CD4-positive, alpha-beta T cell treated with Interleukin-4 for 1 hour (primary cell): ENCODE measurements around the gene IGSF21.

Experiments
- DNase-seq, 2 donors: peaks; one replicate each; pipeline ENCODE4 v3.0.0-alpha.2; 2020 to 2022

Gene IGSF21

DNA sequence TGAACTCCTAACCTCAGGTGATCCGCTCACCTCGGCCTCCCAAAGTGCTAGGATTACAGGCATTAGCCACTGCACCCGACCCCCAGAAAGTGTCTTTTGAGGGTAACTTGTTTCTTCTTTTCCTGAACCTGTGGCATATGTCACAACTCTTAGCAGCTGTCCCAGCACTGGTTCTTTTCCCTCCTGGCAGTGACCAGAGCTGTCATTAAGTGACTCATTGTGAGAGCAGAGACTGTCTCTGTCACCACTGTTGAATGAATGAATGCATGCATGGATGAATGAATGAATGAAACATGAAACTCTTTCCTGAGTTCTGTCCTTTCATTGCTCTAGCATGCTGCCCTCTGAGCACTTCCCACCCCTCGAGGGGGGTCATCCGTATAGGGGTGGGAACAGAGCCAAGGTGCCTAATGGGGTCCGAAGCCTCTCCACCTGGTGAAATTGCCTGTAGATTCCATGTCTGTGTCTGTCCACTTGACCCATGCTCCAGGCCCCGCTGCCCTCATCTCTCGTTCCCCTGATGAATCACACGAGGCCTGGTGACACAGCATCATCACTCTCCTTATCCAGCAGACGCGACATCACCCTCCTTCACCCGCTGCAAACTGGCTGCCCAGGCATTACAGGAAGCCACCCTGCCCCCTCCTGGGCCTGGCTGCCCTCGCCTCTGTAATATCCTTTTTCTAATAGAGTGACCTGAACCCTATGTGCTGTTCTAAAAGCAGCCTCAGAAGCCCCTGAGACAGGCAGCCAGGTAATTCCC, 75.0 kb downstream of the IGSF21 start:
- no peak for DNase-seq

DNA sequence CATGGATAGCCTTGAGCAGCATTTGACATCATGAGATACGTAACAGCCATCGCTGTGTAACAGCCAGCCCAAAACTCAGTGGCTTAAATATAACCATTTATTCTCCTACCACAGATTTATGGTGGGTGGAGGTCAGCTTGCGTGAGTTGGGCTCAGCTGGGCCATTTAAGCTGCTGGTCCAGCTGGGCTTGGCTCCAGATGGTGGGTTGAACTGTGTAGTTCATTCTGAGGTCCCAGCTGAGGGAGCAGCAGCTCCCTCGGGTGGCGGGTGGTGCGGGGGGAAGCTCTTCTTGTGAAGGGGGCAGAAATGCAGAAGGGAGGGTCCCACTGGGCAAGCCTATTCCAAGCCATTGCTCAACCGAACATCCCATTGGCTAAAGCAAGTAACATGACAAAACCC, 75.9 kb downstream of the IGSF21 start:
- no peak for DNase-seq

DNA sequence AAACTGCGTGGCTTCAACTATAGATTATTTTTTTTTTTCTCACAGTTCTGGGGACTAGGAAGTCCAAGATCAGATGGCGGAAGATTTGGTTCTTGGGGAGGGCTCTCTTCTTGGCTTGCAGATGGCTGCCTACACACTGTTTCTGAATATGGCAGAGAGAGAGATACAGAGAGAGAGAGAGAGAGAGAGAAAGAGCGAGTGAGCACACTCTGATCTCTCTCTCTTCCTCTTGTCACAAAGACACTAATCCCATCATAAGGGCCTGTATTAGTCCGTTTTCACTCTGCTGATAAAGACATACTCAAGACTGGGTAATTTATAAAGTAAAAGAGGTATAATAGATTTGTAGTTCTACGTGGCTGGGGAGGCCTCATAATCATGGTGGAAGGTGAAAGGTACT, 79.5 kb downstream of the IGSF21 start:
- no peak for DNase-seq

DNA sequence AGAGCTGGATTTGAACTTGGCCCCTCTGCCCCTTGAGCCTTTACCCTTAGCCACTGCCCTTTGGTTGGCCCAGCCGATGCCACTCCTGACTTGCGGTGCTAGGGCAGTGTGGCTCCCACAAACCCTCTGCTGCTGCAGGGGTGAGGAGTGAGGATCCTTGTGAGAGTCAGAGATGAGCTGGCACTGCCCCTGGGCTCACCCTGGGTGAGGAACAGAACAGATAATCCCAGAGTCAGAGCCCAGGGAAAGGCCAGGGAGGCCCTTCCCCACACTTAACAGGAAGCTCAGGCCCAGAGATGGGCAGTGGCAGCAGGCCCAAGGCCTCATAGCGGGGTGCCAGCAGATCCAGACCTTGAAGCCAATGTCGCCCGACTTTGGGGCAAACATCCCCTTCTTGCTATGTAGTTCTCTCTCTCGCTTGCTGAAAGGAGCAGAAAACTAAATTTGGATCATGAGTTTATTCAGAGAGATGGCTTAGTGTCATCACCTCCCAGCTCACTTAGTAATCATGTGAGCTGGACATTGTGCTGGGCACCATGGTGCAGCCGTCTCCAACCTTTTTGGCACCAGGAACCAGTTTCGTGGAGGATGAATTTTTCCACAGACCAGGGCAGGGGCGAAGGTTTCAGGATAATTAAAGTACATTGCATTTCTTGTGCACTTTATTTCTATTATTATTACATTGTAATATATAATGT, 81.4 kb downstream of the IGSF21 start:
- DNase-seq: no peak

DNA sequence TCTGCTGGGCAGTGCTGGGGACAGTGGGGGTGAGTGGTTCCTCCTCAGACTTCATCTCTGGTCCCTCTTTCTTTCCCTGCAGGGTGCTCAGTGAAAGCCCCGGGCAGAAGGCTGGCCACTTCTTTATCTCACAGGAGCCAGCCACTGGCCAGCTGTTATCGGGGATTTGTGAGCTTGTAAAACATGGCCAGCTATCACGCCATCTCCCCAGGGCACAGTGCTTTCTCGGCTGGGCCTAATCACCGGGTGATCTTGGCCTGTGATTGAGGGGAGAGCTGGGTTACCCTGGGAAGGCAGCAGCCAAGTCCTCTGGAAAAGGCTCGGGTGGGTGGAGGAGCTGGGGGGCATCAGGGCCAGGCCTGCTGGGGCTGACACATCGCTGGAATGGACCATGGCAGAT, 83.0 kb downstream of the IGSF21 start:
- no peak for DNase-seq

DNA sequence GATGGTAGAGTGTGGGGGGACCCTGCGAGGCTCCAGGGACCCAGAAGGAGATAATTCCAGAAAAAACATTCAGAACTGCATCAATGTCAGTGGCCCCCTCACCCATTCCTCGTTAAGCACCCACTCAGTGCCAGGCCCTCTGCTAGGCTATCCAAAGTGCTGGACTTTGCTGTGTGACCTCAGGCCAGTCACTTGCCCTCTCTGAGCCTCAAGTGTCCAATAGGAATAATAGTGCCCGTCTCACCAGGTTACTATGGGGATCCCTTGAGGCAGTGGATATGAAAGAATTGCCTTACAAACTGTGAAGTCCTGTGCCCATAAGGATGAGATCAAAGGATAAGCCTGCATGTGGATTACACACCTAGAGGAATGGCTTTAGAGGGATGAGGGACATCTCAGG, 83.4 kb downstream of the IGSF21 start:
- no peak for DNase-seq

DNA sequence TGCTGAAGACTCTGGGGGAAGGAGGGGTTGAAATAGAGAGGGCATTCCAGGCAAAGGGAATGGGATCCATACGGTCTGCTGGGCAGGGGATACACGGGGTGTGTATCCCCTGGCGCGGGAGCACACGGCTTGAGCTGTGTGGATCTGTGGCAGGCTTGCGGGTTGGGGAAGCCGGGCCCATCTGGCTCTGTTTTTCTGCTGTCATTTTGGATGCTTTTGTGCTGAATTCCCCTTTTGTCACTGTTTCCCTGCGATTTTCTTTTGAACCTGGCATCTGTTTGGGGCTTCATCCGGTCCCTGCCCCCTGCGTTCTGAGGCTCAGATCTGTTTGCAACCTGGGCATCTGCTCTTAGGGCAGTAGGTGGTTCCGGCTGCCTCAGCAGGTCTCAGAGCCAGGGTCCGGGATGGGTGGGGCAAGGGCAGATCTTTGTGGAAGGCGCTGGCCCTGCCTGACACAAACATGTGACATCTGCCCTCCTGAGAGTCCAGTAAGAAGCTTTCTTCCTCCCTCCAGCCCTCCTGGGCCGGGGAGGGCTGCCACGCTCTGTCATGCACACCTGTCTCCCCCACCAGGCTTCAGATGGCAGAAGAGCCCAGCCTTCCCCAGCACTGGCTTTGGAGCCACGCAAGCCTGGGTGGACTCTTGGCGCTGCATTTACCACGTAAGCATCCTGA, 84.0 kb downstream of the IGSF21 start:
- no peak for DNase-seq

DNA sequence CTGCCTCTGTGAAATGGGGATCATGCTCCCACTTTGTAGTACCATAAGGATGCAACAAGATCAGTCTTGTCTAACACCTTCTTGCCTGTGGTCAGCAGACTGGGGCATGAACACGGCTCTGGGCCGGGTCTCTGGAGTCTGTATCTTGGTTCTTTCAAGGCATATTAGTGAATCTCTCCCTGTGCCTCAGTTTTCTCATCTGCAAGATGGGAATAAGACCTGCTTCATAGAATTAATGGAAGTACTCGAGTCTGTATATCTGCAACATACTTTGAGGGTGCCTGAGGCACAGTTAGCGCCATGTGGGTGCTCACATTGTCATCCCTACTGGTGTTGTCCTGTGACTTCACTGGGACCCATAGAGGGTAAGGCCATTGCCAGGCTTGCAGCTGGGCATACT, 84.6 kb downstream of the IGSF21 start:
- no peak for DNase-seq

DNA sequence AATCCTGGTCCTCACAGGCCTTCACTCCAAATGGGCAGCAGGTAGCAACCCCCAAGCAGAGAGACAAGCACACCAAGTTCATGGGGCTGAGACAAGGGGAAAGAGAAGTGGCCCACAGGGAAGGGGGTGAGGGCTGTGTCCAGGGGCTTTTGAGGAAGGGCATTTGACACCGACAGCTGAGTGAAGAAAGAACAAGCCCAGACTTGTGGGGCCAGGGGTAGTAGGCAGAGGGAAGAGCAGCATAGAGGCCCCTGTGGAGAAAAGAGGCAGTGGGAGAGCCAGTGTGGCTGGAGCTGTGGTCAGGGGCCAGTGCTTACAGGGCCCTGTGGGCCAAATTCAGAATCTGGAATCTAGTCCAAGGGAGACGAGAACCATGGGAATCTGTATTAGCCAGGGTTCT, 85.4 kb downstream of the IGSF21 start:
- no peak for DNase-seq

DNA sequence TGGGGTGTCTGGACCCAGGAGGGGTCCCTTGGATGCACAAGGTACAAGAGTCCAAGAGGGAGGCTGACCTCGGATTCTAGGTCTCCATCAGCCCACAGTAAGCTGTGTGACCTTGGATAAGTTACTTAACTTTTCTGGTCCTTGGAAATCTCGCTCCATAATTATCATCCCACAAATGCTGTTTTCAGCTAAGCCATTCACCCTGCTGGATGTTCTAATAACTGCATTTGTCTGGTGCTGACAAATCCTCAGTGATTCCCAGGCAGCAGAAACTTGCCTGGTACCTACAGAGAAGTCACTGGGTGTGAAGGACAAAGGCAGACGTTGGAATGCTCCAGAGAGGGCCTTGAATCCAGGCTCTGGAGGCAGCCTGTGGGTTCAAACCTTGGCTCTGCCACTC, 89.7 kb downstream of the IGSF21 start:
- DNase-seq: no peak

DNA sequence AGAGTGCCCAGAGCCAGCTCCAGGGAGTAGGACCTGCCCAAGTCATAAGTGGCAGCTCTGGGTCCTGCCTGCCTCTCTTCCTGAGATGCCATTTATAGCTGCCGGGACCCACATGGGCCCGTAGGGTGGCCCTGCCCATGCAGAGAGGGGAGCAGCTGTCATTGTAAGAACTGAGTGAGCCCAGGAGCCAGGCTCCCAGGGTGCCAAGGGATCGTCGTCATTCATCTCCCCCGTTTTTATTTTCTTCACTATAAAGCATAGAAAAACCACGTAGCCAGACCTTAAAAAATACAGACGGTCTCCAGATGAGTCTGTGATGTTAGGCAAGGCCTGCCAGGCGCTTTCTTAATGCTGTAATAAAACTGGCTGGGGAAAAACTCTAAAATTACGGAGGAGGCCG, 90.7 kb downstream of the IGSF21 start:
- no peak for DNase-seq

DNA sequence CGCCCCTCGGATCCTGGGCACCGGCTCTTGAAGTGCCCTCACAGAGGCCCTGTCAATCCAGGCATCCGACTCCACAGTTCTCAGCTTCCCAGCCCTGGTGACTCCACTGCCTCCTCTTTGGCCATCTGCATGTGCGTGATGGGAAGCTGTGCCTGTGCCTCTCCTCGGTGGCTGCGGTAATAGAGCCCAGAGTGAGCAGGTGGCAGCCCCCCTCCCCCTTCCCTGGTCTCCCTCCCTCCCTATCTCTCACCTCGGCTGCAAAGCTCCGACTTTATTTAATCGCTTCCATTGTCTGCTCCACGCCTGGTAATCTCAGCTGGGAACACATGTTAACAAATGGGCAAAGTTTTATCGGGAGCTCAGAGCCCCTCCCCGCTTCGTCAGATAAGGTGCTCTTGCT, 91.9 kb downstream of the IGSF21 start:
- DNase-seq: no peak

DNA sequence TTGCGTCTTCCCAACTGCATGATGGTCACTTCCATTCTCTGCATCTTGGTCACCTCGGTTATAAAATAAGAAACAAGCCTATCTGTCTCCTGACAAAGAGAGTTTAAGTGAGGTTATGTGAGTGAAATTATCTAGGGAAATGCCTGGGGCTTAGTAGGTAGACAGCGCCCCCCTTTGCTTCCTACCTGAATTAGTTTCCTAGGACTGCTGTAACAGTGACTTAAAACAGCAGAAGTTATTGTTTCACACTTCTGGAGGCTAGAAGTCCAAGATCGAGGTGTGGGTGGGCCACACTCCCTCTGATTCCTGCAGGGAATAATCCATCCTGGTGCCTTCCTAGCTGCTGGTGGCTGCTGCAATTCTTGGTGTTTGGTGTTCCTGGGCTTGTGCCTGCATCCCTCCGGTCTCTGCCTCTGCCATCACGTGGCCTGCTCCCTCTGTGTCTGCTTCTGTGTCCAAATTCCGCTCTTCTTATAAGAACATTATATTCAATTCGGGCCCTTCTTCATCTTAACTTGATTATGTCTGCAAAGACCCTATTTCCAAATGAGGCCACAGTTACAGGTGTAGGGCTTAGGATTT, 92.6 kb downstream of the IGSF21 start:
- no peak for DNase-seq

DNA sequence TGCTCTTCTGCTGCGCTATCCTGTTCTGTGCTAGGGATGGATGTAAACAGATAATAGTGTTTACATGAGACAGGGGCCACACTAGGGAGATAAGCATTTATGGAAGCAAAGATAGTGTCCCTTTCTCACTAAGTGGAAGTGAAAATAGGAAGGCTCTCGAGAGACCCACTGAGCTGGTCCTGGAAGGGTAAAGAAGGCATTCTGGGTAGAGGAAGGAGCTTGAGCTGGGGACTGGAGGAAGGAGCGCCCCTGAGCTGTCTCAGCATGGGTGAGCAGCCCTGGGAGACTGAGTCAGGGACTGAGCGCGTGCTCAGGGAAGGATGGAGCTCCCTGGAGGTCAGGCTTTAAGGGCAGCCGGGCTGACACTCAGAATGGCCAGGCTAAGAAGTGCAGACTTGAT, 93.3 kb downstream of the IGSF21 start:
- DNase-seq: no peak

DNA sequence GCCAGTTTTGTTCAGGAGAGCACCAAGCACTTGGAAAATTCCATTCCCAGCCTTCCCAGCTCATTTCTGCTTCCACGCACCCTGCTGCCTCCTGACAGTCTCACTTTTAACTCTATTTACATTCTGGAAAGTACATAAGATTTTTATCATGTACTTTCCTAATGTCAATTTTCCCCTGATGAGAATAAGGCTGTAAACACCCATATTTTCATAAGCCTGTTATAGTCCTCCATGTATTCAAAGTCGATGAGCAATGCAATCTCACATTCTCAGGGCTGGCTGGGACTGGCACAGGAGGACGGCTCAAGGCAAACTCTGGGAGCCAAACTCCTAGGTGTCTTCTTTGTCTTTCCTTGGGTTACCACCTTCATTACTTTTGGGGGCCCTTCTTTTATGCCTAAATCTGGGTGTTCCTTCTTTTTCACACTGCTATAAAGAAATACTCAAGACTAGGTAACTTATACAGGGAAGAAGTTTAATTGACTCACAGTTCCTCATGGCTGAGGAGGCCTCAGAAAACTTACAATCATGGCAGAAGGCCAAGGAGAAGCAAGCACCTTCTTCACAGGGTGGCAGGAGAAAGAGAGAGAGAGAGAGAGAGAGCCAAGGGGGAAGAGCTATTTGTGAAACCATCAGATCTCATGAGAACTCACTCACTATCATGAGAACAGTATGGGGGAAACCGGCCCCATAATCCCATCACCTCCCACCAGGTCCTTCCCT, 94.6 kb downstream of the IGSF21 start:
- no peak for DNase-seq

DNA sequence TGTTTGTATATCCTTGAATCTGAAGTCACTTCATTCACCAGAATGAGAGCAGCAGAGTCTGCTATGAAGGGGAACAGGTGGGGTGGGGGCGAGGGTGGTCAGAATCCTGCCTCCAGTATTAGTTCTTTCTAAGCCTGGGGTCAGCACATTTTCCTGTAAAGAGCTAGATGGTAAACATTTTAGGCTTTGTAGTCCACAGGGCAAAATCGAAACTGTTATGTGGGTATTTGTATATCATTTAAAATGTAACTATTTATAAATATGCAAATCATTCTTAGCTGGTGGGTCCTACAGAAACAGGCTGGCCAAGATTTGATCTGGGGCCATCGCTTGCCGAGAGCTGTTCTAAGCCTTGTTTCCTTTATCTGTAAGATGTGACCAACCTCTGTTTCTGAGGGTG, 96.0 kb downstream of the IGSF21 start:
- DNase-seq: no peak

DNA sequence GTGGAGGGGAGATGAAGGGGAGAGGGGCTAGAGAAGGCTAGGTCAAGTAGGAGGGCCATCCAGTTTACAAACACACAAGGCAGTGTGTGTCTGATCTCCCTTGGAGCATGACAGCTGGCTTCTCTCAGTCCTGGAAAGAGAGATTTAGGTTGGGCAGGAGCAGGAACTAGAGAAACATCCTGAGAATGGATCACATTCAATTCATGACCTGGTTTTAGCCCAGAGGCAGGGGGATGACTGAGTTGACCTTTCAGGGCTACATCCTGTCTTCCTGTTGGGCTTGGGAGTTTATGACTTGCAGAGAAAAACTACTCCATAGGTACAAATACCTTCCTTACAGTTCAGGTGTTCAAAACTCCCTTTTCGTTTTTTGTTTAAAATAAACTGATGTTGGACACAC, 97.0 kb downstream of the IGSF21 start:
- no peak for DNase-seq

DNA sequence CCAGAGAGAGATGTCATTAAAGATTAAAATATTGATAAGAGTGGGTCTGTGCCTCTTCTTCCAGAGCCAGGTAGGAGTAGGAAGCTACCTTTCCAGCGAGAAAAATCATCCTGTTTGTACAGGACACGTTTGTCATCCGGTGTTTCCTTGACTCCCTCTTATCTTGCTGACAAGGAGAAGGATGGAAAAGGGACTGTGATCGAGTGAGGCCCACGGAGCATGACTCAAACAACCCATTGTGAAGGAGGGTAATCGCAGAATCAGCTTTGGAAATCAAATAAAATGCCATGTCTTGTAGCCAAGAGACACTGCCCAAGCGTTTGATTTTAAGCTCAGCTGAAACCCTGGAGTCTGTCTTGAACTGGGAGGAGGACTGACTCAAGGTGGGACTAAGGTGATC, 97.7 kb downstream of the IGSF21 start:
- no peak for DNase-seq

DNA sequence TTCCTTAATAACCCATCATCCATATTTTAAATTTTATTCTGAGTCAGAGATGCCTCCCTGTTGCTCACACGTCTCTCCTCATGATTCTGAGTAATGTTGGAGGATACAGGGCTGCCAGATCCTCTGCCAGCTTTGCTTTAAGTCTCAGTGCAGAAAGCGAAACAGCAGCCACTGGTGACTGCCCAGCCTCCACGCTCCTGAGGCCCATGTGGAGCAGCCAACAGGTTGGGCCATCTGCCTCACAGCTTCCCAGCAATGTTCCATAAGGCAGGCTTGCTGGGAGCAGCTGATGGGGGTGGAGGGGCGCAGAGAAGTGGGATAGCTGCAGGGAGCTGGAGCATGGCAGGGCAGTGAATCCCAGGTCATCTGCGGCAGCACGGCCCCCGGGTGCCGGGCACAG, 104.2 kb downstream of the IGSF21 start:
- DNase-seq: no peak

DNA sequence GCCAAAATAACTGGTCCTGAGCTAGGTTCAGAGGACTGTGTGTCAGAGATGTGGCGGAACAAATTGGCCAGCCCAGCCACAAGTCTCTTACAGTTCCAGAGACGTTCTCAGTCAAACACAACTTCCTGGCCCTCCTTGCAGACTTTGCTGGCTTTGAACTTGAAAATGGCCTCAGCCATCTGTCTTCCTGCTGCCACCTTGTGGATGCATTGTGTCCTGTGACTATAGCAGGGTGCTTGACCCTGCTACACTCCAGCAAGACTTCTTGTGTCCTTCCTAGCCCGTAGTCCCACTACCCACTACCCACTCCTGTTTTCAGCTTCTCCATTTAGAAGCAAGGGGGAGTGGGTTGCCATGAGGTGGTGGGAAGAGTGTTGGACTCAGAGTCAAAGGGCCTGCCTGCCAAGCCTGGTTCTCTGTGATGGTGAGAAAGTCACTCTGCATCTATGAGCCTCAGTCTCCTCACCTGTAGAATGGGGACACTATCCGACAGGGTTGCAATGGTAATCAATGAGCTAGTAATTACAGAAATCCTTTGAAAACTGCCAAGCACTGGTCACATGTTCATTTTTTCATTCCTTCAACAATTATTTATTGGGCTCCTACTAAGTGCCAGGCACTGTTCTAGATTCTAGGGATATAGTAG, 109.9 kb downstream of the IGSF21 start:
- DNase-seq: no peak

DNA sequence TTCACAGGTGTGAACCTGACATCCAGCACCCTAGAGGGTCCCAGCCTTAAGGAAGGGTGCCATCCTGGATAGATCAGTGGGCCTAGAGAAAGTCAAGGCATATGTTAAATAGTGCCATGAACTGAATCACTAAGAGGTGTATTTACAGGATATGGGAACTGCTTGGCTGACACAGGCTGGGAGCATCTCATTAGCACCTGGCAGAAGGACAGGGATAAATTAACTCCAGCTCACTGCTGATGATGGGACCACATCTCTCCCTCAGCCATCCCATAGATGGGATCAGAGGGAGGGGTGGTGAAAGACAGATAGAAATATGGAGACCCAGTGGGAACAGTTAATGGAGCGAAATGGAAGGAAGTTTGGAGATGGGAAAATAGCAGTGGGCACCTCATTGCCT, 122.0 kb downstream of the IGSF21 start:
- DNase-seq: no peak

DNA sequence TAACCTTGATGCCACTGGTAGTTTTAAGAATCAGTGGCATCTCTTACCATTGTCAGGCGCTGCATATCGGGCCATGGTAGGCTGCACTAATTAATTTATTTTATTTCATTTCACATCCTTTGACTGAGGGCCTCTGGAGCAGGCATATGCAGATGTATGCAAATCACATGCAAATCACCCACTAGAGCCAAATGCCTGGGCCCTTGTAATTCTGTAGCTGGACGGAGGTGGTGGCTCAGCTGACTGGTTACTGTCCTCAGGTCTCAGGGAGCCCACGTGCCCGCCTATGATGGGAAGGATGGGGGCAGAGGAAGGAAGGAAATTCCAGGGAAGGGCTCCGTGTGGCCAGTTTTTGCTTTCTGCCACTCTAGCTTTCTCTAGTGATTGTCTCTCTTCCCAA, 122.7 kb downstream of the IGSF21 start:
- no peak for DNase-seq

DNA sequence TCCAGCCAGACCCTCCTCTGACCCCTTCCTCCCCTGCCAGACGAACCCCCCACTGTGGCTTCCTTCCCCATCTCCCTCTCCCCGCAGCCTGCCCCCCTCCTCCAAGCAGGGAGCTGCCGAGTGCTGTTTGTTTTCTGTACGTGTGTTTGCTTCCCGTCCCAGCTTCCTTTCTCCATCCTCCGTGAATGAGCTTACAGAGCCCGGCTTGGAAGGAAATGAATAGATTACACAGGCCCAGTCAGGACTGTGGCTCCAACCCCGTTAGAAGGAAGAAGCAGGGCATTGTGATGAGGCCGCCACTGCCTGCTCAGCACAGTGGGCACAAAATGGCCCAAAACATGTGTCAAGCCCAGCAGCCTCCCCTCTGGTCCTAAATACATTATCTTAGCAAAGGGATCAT, 123.2 kb downstream of the IGSF21 start:
- no peak for DNase-seq
